ENCODE data around the gene PITHD1.

- TF ChIP-seq POLR2A (IDR thresholded peaks at IDR 0.05) (no peak), CTCF (IDR thresholded peaks at IDR 0.05) (no peak)
Observed at GRCh38 chr1:23792151-23792945, 14.1 kb downstream of the PITHD1 start.
